IPS-18a (cell line): ENCODE measurements around the gene FGFR3.
"Not testable (repeated sequence)": the region's sequence is repeated elsewhere in the genome, so short reads cannot be mapped to it uniquely, and the experiment has no call there.

Experiments
- H3K27ac ChIP-seq: one replicate; pipeline ENCODE4 v1.5.1; 2013; ENCODE audit warnings: low read length
- H3K27me3 ChIP-seq: one replicate; pipeline ENCODE4 v1.6.1; 2013; ENCODE audit warnings: mild to moderate bottlenecking, low read length; ENCODE audit not compliant: control insufficient read depth, insufficient read depth
- H3K36me3 ChIP-seq: one replicate; pipeline ENCODE4 v1.6.1; 2013; ENCODE audit warnings: low read depth, low read length; ENCODE audit not compliant: control insufficient read depth
- H3K4me1 ChIP-seq: one replicate; pipeline ENCODE4 v1.6.1; 2013; ENCODE audit warnings: low read depth, low read length; ENCODE audit not compliant: control insufficient read depth
- H3K4me3 ChIP-seq: one replicate; pipeline ENCODE4 v1.5.1; 2013; ENCODE audit warnings: low read length
- H3K9ac ChIP-seq: one replicate; pipeline ENCODE4 v1.6.1; 2013; ENCODE audit warnings: mild to moderate bottlenecking, low read length, moderate library complexity
- H3K9me3 ChIP-seq: one replicate; pipeline ENCODE4 v1.6.1; 2013; ENCODE audit warnings: low read depth, low read length; ENCODE audit not compliant: control insufficient read depth

FGFR3 gene

GRCh38 chr4:1833307-1834046 is 40.4 kb downstream of the FGFR3 start:
- Histone ChIP-seq H3K27me3 (no peaks in the 10 kb centered on the region), H3K9me3 (no peaks in the 10 kb centered on the region), H3K4me1 (peaks cover 7% of the 10 kb centered on the region), H3K4me3 (no peak overlapping the region), H3K36me3 (peaks cover 39% of the 10 kb centered on the region), H3K27ac (no peak overlapping the region), H3K9ac (no peak overlapping the region)

GRCh38 chr4:1834047-1834775 is 41.1 kb downstream of the FGFR3 start:
- Histone ChIP-seq H3K9me3 (no peaks in the 10 kb centered on the region), H3K9ac (no peak overlapping the region), H3K36me3 (peaks cover 44% of the 10 kb centered on the region), H3K27me3 (no peaks in the 10 kb centered on the region), H3K27ac (no peak overlapping the region), H3K4me3 (no peak overlapping the region), H3K4me1 (peaks cover 7% of the 10 kb centered on the region)

DNA sequence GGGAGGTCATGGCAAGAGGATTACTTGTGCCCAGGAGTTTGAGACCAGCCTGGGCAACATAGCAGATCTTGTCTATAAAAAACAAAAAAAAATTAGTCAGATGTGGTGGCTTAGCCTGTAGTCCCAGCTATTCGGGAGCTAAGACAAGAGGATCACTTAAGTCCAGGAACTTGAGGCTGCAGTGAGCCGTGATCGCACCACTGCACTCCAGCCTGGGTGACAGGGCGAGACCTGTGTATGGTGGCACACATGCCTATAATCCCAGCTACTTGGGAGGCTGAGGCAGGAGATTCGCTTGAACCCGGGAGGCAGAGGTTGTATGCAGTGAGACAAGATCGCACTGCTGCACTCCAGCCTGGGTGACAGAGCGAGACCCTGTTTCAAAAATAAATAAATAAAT is 42.7 kb downstream of the FGFR3 start:
- peaks cover 55% of the 10 kb centered on the region for H3K36me3 ChIP-seq
- not testable (repeated sequence) for H3K9ac ChIP-seq, H3K27me3 ChIP-seq, H3K27ac ChIP-seq, H3K9me3 ChIP-seq, H3K4me3 ChIP-seq, H3K4me1 ChIP-seq

GRCh38 chr4:1836650-1837049 is 43.6 kb downstream of the FGFR3 start:
- H3K4me3 ChIP-seq = no peak overlapping the region
- H3K9ac ChIP-seq = no peak overlapping the region
- no peaks in the 10 kb centered on the region for H3K27me3 ChIP-seq
- H3K27ac ChIP-seq = no peak overlapping the region
- no peaks in the 10 kb centered on the region for H3K9me3 ChIP-seq
- no peaks in the 10 kb centered on the region for H3K4me1 ChIP-seq
- H3K36me3 ChIP-seq = peaks cover 51% of the 10 kb centered on the region

DNA sequence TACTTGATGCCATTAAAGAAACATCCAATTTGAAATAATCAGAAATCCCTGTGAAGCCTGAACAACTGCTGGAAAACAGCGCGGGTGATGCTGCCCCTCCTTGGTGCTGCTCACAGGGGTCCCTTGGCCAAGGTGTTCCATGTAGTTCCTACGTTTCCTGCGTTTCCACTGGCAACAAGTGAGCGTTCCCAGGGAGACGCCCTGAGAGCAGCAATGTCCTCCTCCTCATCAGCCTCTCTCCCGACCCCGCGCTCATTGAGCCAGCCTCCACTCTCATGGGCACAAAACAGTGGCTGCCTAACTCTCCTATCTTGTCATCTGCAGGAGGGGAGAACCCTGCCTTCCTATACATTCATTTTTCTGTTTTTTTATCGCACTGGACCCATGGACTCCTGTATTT is 44.0 kb downstream of the FGFR3 start:
- H3K36me3 ChIP-seq = peaks cover 49% of the 10 kb centered on the region
- no peaks in the 10 kb centered on the region for H3K27me3 ChIP-seq
- no peaks in the 10 kb centered on the region for H3K4me1 ChIP-seq
- no peak overlapping the region for H3K9ac ChIP-seq
- no peaks in the 10 kb centered on the region for H3K9me3 ChIP-seq
- no peak overlapping the region for H3K27ac ChIP-seq
- H3K4me3 ChIP-seq = no peak overlapping the region

GRCh38 chr4:1839282-1839681 is 46.2 kb downstream of the FGFR3 start:
- peaks cover 44% of the 10 kb centered on the region for H3K36me3 ChIP-seq
- H3K4me3 ChIP-seq = no peak overlapping the region
- H3K27ac ChIP-seq = no peak overlapping the region
- H3K9ac ChIP-seq = no peak overlapping the region
- H3K9me3 ChIP-seq = no peaks in the 10 kb centered on the region
- no peaks in the 10 kb centered on the region for H3K27me3 ChIP-seq
- H3K4me1 ChIP-seq = no peaks in the 10 kb centered on the region

DNA sequence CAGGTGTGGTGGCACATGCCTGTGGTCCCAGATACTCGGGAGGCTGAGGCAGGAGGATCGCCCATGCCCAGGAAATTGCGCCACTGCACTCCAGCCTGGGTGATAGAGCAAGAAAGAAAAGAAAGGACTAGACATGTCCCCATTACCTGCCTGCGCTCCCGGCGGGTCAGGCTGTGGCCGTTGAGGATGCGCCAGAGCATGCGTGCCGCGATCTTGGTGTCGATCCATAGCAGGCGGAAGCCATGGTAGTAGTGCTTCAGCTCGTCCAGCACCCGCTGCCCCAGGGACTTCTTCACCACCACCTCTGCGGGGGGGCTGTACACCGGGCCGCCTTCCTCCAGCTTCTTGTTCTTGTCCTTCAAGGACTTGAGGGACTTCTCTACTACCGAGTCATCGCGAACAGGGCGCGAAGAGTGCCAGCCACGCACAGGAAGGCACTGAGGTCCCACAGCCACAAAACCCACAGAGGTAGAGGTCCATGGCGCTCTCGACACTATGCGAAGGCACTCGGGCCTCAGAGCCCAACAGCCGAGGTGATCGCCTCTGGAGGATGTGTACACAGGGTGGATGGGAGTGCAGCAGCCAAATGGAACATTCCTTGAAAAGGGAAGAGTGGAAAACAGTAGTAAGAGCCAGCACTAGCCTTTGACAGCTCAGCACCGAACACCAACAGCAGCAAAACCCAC is 48.3 kb downstream of the FGFR3 start:
- Histone ChIP-seq H3K27ac (no peak overlapping the region), H3K27me3 (no peaks in the 10 kb centered on the region), H3K4me1 (no peaks in the 10 kb centered on the region), H3K4me3 (no peak overlapping the region), H3K36me3 (peaks cover 36% of the 10 kb centered on the region), H3K9ac (no peak overlapping the region), H3K9me3 (no peaks in the 10 kb centered on the region)

DNA sequence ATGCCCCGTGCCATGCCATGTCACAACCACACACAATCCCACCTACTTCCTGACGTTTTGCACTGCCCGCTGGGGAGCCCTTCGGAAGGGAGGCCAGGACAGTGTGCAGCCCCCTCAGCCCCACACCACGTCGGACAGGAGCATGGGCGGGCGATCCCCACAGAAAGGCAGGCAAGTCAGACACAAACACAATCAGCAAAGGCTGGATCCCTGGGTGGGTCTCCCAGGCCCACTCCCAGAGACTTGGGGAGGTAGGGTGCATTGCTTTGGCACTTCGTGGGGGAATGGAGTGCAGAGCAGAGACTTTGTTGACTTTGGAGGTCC is 48.8 kb downstream of the FGFR3 start:
- H3K36me3 ChIP-seq = peaks cover 36% of the 10 kb centered on the region
- no peaks in the 10 kb centered on the region for H3K9me3 ChIP-seq
- H3K27ac ChIP-seq = no peak overlapping the region
- no peaks in the 10 kb centered on the region for H3K4me1 ChIP-seq
- H3K9ac ChIP-seq = no peak overlapping the region
- H3K27me3 ChIP-seq = no peaks in the 10 kb centered on the region
- no peak overlapping the region for H3K4me3 ChIP-seq

DNA sequence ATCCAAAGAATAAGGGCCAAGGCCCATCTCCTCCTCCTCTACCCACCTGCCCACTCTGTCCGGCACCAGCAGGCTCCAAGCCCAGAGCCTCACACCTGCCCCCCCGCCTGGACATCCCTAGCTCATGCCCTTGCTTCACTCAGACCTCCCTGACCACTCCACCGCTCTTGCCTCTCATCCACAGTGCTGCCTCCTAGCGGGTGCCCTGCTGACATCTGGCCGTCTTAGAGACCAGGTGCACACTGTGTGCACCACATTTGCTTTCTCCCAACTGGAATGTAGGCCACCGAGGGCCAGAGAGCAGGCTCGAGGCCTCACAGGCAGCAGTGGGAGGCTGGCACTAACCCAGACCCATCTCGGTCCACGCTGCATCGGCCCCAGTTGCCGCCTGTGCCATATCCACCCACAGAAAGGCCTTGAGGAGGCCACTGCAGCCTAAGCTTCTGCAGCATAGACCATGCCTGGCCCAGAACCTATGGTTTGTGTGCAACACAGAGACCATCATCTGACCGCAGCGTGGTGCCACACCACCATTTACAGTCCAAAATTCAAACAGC is 49.3 kb downstream of the FGFR3 start:
- H3K36me3 ChIP-seq = peaks cover 33% of the 10 kb centered on the region
- H3K27me3 ChIP-seq = no peaks in the 10 kb centered on the region
- H3K27ac ChIP-seq = no peak overlapping the region
- no peaks in the 10 kb centered on the region for H3K9me3 ChIP-seq
- no peak overlapping the region for H3K9ac ChIP-seq
- H3K4me3 ChIP-seq = no peak overlapping the region
- H3K4me1 ChIP-seq = no peaks in the 10 kb centered on the region

GRCh38 chr4:1842993-1843448 is 49.9 kb downstream of the FGFR3 start:
- Histone ChIP-seq H3K4me3 (no peak overlapping the region), H3K36me3 (peaks cover 33% of the 10 kb centered on the region), H3K9ac (no peak overlapping the region), H3K9me3 (no peaks in the 10 kb centered on the region), H3K4me1 (no peaks in the 10 kb centered on the region), H3K27ac (no peak overlapping the region), H3K27me3 (no peaks in the 10 kb centered on the region)

DNA sequence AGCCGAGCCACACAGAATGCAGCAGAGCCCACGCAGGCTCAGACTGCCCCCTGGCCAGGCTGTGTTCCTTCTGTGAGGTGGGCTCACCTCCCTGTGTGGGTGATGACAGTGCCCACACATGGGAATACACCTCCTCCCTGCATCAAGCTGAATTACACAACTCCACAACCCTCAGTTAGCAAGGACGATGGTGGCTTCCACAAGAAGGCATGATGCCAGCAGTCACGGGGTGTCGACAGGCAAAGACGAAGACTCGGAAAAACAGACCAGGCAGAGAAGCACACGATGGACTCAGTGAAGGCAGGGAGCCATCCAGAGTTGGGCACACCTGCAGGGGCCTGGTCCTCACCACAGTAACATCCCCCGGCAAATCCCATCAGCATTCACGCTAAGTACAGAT is 50.8 kb downstream of the FGFR3 start:
- H3K27ac ChIP-seq = no peak overlapping the region
- H3K9ac ChIP-seq = no peak overlapping the region
- H3K36me3 ChIP-seq = peaks cover 29% of the 10 kb centered on the region
- H3K4me1 ChIP-seq = no peaks in the 10 kb centered on the region
- no peaks in the 10 kb centered on the region for H3K27me3 ChIP-seq
- H3K4me3 ChIP-seq = no peak overlapping the region
- no peaks in the 10 kb centered on the region for H3K9me3 ChIP-seq
